ENCODE measurements around the gene MYO16. TPM values are rescaled to one million over a fixed set of nuclear protein-coding genes. Genes with fewer than 3 reads are reported as not detected.
"Not testable (repeated sequence)": the region's sequence is repeated elsewhere in the genome, so short reads cannot be mapped to it uniquely, and the experiment has no call there.

Gene MYO16
- total and polyA plus RNA-seq, 4 donors = 0.48 TPM; not detected in 3

GRCh38 chr13:109074853-109075252 is 445.4 kb downstream of the MYO16 start:
- DNase-seq (no peak), ATAC-seq (ENCODE audit: low FRiP score) (no peak)
- Histone ChIP-seq H3K36me3 (ENCODE audit: control insufficient read depth in 1 of 2, insufficient read depth in 2 of 2, low read length in 1 of 2) (no peaks in the 10 kb centered on the region), H3K27ac (ENCODE audit: low read depth in 1 of 2, low read length in 2 of 2) (no peak overlapping the region), H3K27me3 (ENCODE audit: control insufficient read depth in 1 of 2, insufficient read depth in 2 of 2, low read length in 1 of 2) (no peaks in the 10 kb centered on the region), H3K9me3 (ENCODE audit: control insufficient read depth, low read length) (no peaks in the 10 kb centered on the region), H3K4me1 (ENCODE audit: control insufficient read depth in 1 of 2, insufficient read depth in 2 of 2, low read length in 2 of 2) (no peaks in the 10 kb centered on the region), H3K4me3 (ENCODE audit: low read length in 2 of 2) (no peak overlapping the region)
- 81 to 88% methylated on average over 3 of the region's 3 CpGs for WGBS, 2 donors
- intact Hi-C loops (cut with DNase I) = no loop called here

GRCh38 chr13:109087916-109088623 is 458.7 kb downstream of the MYO16 start:
- H3K9me3 ChIP-seq (ENCODE audit: control insufficient read depth, low read length) = no peaks in the 10 kb centered on the region

GRCh38 chr13:109088624-109088917 is 459.2 kb downstream of the MYO16 start:
- 71 to 87% methylated on average over 22 of the region's 22 CpGs for WGBS, 2 donors
- Histone ChIP-seq H3K27me3 (ENCODE audit: control insufficient read depth in 1 of 2, insufficient read depth in 2 of 2, low read length in 1 of 2) (no peaks in the 10 kb centered on the region), H3K27ac (ENCODE audit: low read depth in 1 of 2, low read length in 2 of 2) (no peak overlapping the region), H3K9me3 (ENCODE audit: control insufficient read depth, low read length) (no peaks in the 10 kb centered on the region), H3K36me3 (ENCODE audit: control insufficient read depth in 1 of 2, insufficient read depth in 2 of 2, low read length in 1 of 2) (no peaks in the 10 kb centered on the region), H3K4me1 (ENCODE audit: control insufficient read depth in 1 of 2, insufficient read depth in 2 of 2, low read length in 2 of 2) (no peaks in the 10 kb centered on the region), H3K4me3 (ENCODE audit: low read length in 2 of 2) (no peak overlapping the region)
- no peak for DNase-seq
- peak; percentile 12 for ATAC-seq (ENCODE audit: low FRiP score)
- intact Hi-C loops (cut with DNase I) = no loop called here

More at GRCh38 chr13:109087916-109088623, 458.7 kb downstream of the MYO16 start:
- ATAC-seq (ENCODE audit: low FRiP score) = no peak
- intact Hi-C loops (cut with DNase I) = no loop called here
- no peaks in the 10 kb centered on the region for H3K36me3 ChIP-seq (ENCODE audit: control insufficient read depth in 1 of 2, insufficient read depth in 2 of 2, low read length in 1 of 2)
- H3K4me3 ChIP-seq (ENCODE audit: low read length in 2 of 2) = no peak overlapping the region
- H3K4me1 ChIP-seq (ENCODE audit: control insufficient read depth in 1 of 2, insufficient read depth in 2 of 2, low read length in 2 of 2) = no peaks in the 10 kb centered on the region
- no peak for DNase-seq
- 69 to 72% methylated on average over 10 of the region's 10 CpGs for WGBS, 2 donors
- no peak overlapping the region for H3K27ac ChIP-seq (ENCODE audit: low read depth in 1 of 2, low read length in 2 of 2)
- H3K27me3 ChIP-seq (ENCODE audit: control insufficient read depth in 1 of 2, insufficient read depth in 2 of 2, low read length in 1 of 2) = no peaks in the 10 kb centered on the region

DNA sequence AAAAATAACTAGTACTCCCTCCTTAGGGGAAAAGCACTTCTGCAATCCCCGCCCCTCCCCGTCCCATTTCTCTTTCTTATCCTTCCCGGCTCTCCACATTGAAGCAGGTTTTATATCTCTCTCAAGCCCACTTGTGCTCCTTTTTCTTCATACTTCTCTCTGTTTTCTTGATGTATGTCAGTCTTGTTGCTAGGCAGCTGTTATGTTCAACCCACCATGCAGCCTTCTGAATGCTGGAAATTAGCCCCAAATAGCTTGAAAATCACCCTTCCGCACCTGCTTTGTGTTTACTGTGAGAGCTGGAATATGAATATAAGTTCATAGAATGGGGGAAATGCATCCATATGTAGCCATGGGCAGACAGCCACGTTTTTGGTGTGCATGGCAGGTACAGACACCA is 461.4 kb downstream of the MYO16 start:
- H3K9me3 ChIP-seq (ENCODE audit: control insufficient read depth, low read length) = peaks cover 1% of the 10 kb centered on the region
- no peaks in the 10 kb centered on the region for H3K36me3 ChIP-seq (ENCODE audit: control insufficient read depth in 1 of 2, insufficient read depth in 2 of 2, low read length in 1 of 2)
- 64 to 65% methylated on average over 5 of the region's 5 CpGs for WGBS, 2 donors
- DNase-seq (no peak), ATAC-seq (ENCODE audit: low FRiP score) (no peak)
- no peak overlapping the region for H3K27ac ChIP-seq (ENCODE audit: low read depth in 1 of 2, low read length in 2 of 2)
- no peaks in the 10 kb centered on the region for H3K4me1 ChIP-seq (ENCODE audit: control insufficient read depth in 1 of 2, insufficient read depth in 2 of 2, low read length in 2 of 2)
- intact Hi-C loops (cut with DNase I) = no loop called here
- H3K27me3 ChIP-seq (ENCODE audit: control insufficient read depth in 1 of 2, insufficient read depth in 2 of 2, low read length in 1 of 2) = peaks cover 0 to 4% of the 10 kb centered on the region in 2 donors
- H3K4me3 ChIP-seq (ENCODE audit: low read length in 2 of 2) = no peak overlapping the region

GRCh38 chr13:109091249-109091648 is 461.8 kb downstream of the MYO16 start:
- intact Hi-C loops (cut with DNase I) = no loop called here
- ATAC-seq (ENCODE audit: low FRiP score) (no peak), DNase-seq (no peak)
- 87 to 88% methylated on average over 7 of the region's 7 CpGs for WGBS, 2 donors
- Histone ChIP-seq H3K4me1 (ENCODE audit: control insufficient read depth in 1 of 2, insufficient read depth in 2 of 2, low read length in 2 of 2) (no peaks in the 10 kb centered on the region), H3K36me3 (ENCODE audit: control insufficient read depth in 1 of 2, insufficient read depth in 2 of 2, low read length in 1 of 2) (no peaks in the 10 kb centered on the region), H3K9me3 (ENCODE audit: control insufficient read depth, low read length) (peaks cover 1% of the 10 kb centered on the region), H3K27me3 (ENCODE audit: control insufficient read depth in 1 of 2, insufficient read depth in 2 of 2, low read length in 1 of 2) (peaks cover 0 to 5% of the 10 kb centered on the region in 2 donors), H3K27ac (ENCODE audit: low read depth in 1 of 2, low read length in 2 of 2) (no peak overlapping the region), H3K4me3 (ENCODE audit: low read length in 2 of 2) (no peak overlapping the region)

DNA sequence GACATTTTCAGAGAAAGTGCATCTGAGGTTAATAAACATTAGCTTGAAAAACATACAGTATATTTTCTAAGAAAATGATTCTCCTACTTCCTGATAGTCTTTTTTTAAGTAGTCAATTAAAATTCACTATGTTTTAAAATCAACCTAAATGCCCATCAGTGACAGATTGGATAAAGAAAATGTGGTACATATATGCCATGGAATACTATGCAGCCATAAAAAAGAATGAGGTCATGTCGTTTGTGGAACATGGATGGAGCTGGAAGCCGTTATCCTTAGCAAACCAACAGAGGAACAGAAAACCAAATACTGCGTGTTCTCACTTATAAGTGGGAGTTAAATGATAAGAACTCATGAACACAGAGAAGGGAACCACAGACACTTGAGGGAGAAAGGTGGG is 462.8 kb downstream of the MYO16 start:
- ATAC-seq (ENCODE audit: low FRiP score); intact Hi-C loops (cut with DNase I); H3K36me3 ChIP-seq (ENCODE audit: control insufficient read depth in 1 of 2, insufficient read depth in 2 of 2, low read length in 1 of 2); H3K4me3 ChIP-seq (ENCODE audit: low read length in 2 of 2); H3K27me3 ChIP-seq (ENCODE audit: control insufficient read depth in 1 of 2, insufficient read depth in 2 of 2, low read length in 1 of 2); H3K27ac ChIP-seq (ENCODE audit: low read depth in 1 of 2, low read length in 2 of 2); H3K4me1 ChIP-seq (ENCODE audit: control insufficient read depth in 1 of 2, insufficient read depth in 2 of 2, low read length in 2 of 2); DNase-seq; H3K9me3 ChIP-seq (ENCODE audit: control insufficient read depth, low read length): not testable (repeated sequence)
- 88 to 90% methylated on average over 3 of the region's 3 CpGs for WGBS, 2 donors

DNA sequence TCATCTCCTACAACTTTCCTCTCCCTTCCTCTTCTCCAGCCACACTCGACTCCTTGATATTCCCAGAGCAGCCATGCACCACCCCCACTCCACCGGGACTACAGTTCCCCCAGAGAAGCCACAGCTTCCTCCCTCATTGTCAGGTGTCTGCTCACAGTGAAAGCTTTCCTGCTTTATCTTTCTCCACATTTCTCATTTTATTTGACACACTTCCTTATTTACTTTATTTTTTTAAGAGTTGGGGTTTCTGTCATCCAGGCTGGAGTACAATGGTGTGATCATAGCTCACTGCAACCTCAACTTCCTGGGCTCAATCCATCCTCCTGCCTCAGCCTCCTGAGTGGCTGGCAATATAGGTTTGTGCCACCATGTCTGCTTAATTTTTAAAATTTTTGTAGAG is 464.6 kb downstream of the MYO16 start:
- intact Hi-C loops (cut with DNase I) = no loop called here

GRCh38 chr13:109095126-109095525 is 465.7 kb downstream of the MYO16 start:
- WGBS, 2 donors = 52 to 64% methylated on average over 6 of the region's 6 CpGs
- DNase-seq = no peak
- intact Hi-C loops (cut with DNase I) = no loop called here

More for the DNA sequence above, 464.6 kb downstream of the MYO16 start:
- H3K9me3 ChIP-seq (ENCODE audit: control insufficient read depth, low read length) = peaks cover 1% of the 10 kb centered on the region
- 74 to 75% methylated on average over 2 of the region's 2 CpGs for whole genome bisulfite sequencing, 2 donors
- no peaks in the 10 kb centered on the region for H3K36me3 ChIP-seq (ENCODE audit: control insufficient read depth in 1 of 2, insufficient read depth in 2 of 2, low read length in 1 of 2)
- no peak overlapping the region for H3K27ac ChIP-seq (ENCODE audit: low read depth in 1 of 2, low read length in 2 of 2)
- no peak for ATAC-seq (ENCODE audit: low FRiP score)
- H3K4me1 ChIP-seq (ENCODE audit: control insufficient read depth in 1 of 2, insufficient read depth in 2 of 2, low read length in 2 of 2) = no peaks in the 10 kb centered on the region
- H3K27me3 ChIP-seq (ENCODE audit: control insufficient read depth in 1 of 2, insufficient read depth in 2 of 2, low read length in 1 of 2) = peaks cover 0 to 5% of the 10 kb centered on the region in 2 donors
- DNase-seq = no peak
- no peak overlapping the region for H3K4me3 ChIP-seq (ENCODE audit: low read length in 2 of 2)

GRCh38 chr13:109096101-109096500 is 466.7 kb downstream of the MYO16 start:
- 60 to 72% methylated on average over 6 of the region's 6 CpGs for WGBS, 2 donors
- DNase-seq (no peak), ATAC-seq (ENCODE audit: low FRiP score) (no peak)
- Histone ChIP-seq H3K9me3 (ENCODE audit: control insufficient read depth, low read length) (peaks cover 1% of the 10 kb centered on the region), H3K36me3 (ENCODE audit: control insufficient read depth in 1 of 2, insufficient read depth in 2 of 2, low read length in 1 of 2) (no peaks in the 10 kb centered on the region), H3K4me1 (ENCODE audit: control insufficient read depth in 1 of 2, insufficient read depth in 2 of 2, low read length in 2 of 2) (no peaks in the 10 kb centered on the region), H3K27ac (ENCODE audit: low read depth in 1 of 2, low read length in 2 of 2) (no peak overlapping the region), H3K27me3 (ENCODE audit: control insufficient read depth in 1 of 2, insufficient read depth in 2 of 2, low read length in 1 of 2) (peaks cover 0 to 5% of the 10 kb centered on the region in 2 donors), H3K4me3 (ENCODE audit: low read length in 2 of 2) (no peak overlapping the region)
- intact Hi-C loops (cut with DNase I) = no loop called here

More at GRCh38 chr13:109095126-109095525, 465.7 kb downstream of the MYO16 start:
- H3K4me1 ChIP-seq (ENCODE audit: control insufficient read depth in 1 of 2, insufficient read depth in 2 of 2, low read length in 2 of 2) = no peaks in the 10 kb centered on the region
- H3K9me3 ChIP-seq (ENCODE audit: control insufficient read depth, low read length) = peaks cover 1% of the 10 kb centered on the region
- no peak for ATAC-seq (ENCODE audit: low FRiP score)
- H3K27ac ChIP-seq (ENCODE audit: low read depth in 1 of 2, low read length in 2 of 2) = no peak overlapping the region
- H3K27me3 ChIP-seq (ENCODE audit: control insufficient read depth in 1 of 2, insufficient read depth in 2 of 2, low read length in 1 of 2) = peaks cover 0 to 5% of the 10 kb centered on the region in 2 donors
- H3K4me3 ChIP-seq (ENCODE audit: low read length in 2 of 2) = no peak overlapping the region
- no peaks in the 10 kb centered on the region for H3K36me3 ChIP-seq (ENCODE audit: control insufficient read depth in 1 of 2, insufficient read depth in 2 of 2, low read length in 1 of 2)

All from aorta (tissue), 5 donors.